Activated CD4-positive, alpha-beta T cell treated with anti-CD3 and anti-CD28 coated beads for 36 hours (primary cell): ENCODE measurements around the gene UBAP2L. TPM values are rescaled to one million over a fixed set of nuclear protein-coding genes. Genes with fewer than 3 reads are reported as not detected.

ENCODE experiments used
- microRNA-seq: library from miRNA; unstranded; fragments of <30 nt; microRNA quantifications from one replicate; pipeline ENCODE4 v1.2.0, GENCODE V29; 2021; ENCODE audit warnings: borderline replicate concordance
- total RNA-seq, 2 experiments: library from RNA; stranded (reverse); gene quantifications; one replicate each; pipeline ENCODE4 v1.2.3, GENCODE V29; 2021

The UBAP2L gene
- total RNA-seq, 2 experiments from 2014 or later = 205 to 255 TPM

Small RNA genes within 50 kb of the gene (microRNA-seq; reads per million reads assigned to microRNA genes)
- gene MIR190B = 39.1 reads per million, percentile 52 among the genes with 10 or more reads in this experiment

Other genes starting within 250 kb of the UBAP2L start
- gene JTB, start 243.3 kb upstream of the UBAP2L start, total RNA-seq = 100 to 1,000 TPM; 107 to 145 TPM
- gene RAB13, start 234.6 kb upstream of the UBAP2L start, total RNA-seq = 10 to 100 TPM; 16.6 to 19.0 TPM
- 1,000 to 10,000 TPM; 1,867 to 2,094 TPM for gene RPS27, start 230.2 kb upstream of the UBAP2L start, total RNA-seq
- under 1 TPM; 0.04 to 0.05 TPM for gene NUP210L, start 65.9 kb upstream of the UBAP2L start, total RNA-seq
- gene TPM3, start 28.9 kb upstream of the UBAP2L start, total RNA-seq = 100 to 1,000 TPM; 682 to 842 TPM
- not detected for gene CFAP141, start 14.6 kb upstream of the UBAP2L start, total RNA-seq
- 100 to 1,000 TPM; 177 to 225 TPM for gene HAX1, start 51.7 kb downstream of the UBAP2L start, total RNA-seq
- not detected for gene AQP10, start 100.1 kb downstream of the UBAP2L start, total RNA-seq
- gene ATP8B2, start 104.6 kb downstream of the UBAP2L start, total RNA-seq = 10 to 100 TPM; 48.2 TPM
- 10 to 100 TPM; 13.1 to 14.0 TPM for gene IL6R, start 184.4 kb downstream of the UBAP2L start, total RNA-seq